Sigmoid colon (tissue), 7 donors: ENCODE data around the gene KCNJ9. TPM values are rescaled to one million over a fixed set of nuclear protein-coding genes. Genes with fewer than 3 reads are reported as not detected.
A peak's percentile ranks its signal among the peaks of the same experiment; 100 is the strongest.
"Not testable (repeated sequence)": the region's sequence is repeated elsewhere in the genome, so short reads cannot be mapped to it uniquely, and the experiment has no call there.

Experiments
- DNase-seq: peaks from one replicate; pipeline ENCODE4 v3.0.0-alpha.2; 2019
- H3K27ac ChIP-seq, 4 donors: fragments of 200-600 bp; sonication (generic); one replicate each; pipeline ENCODE4 v1.5.1; 2016 to 2019; ENCODE audit warnings: mild to moderate bottlenecking in 1 of 4
- H3K27me3 ChIP-seq, 3 donors: fragments of 200-600 bp; sonication (generic); one replicate each; pipeline ENCODE4 v1.5.1; 2019; ENCODE audit warnings: mild to moderate bottlenecking in 1 of 3
- H3K36me3 ChIP-seq, 4 donors: fragments of 200-600 bp; sonication (generic); one replicate each; pipeline ENCODE4 v1.5.1; 2016 to 2019
- H3K4me1 ChIP-seq, 4 donors: fragments of 200-600 bp; sonication (generic); one replicate each; pipeline ENCODE4 v1.5.1; 2017 to 2019
- H3K4me3 ChIP-seq, 4 donors: fragments of 200-600 bp; sonication (generic); one replicate each; pipeline ENCODE4 v1.5.1; 2017 to 2019; ENCODE audit warnings: mild to moderate bottlenecking in 2 of 4, moderate library complexity in 1 of 4
- H3K9me3 ChIP-seq, 4 donors: fragments of 200-600 bp in 3 of 4; sonication (generic) in 3 of 4; one replicate each; pipeline versions ENCODE4 v1.5.1 to v1.6.1; 2013 to 2019
- EP300 ChIP-seq, 4 donors: sonication (generic); formaldehyde crosslinking; IDR thresholded peaks; one replicate each; pipeline ENCODE4 v1.6.1; 2017; ENCODE audit warnings: antibody characterized with exemption in 4 of 4
- POLR2A ChIP-seq, 2 donors: fragments of 450-650 bp; IDR thresholded peaks; one replicate each; pipeline ENCODE4 v1.6.1; 2016; ENCODE audit warnings: antibody characterized with exemption in 2 of 2, mild to moderate bottlenecking in 2 of 2, moderate library complexity in 2 of 2
- POLR2AphosphoS5 ChIP-seq, 4 donors: sonication (generic); formaldehyde crosslinking; IDR thresholded peaks; one replicate each; pipeline ENCODE4 v1.6.1; 2017; ENCODE audit warnings: antibody characterized with exemption in 4 of 4
- WGBS, 2 donors: extraction: QIAGEN DNeasy Blood & Tissue Kit; methylation state at CpG; one replicate each; pipeline ENCODE4 v1.1.7; 2013; 5-methylcytosine and 5-hydroxymethylcytosine counted together
- intact Hi-C: fragments of 100-400 bp; cut with DNase I; formaldehyde crosslinking; loops from one replicate; pipeline ENCODE4 v1.15.1; 2023
- polyA plus RNA-seq, 3 donors: library from polyadenylated mRNA; stranded (reverse); fragments of 200-250 nt; gene quantifications; one replicate each; pipeline ENCODE4 v1.2.3, GENCODE V29; 2013
- total RNA-seq, 4 donors: library from RNA; depleted of rRNA; stranded (reverse); fragments of >200 nt; gene quantifications; one replicate each; pipeline ENCODE4 v1.1.0, GENCODE V29; 2016
- TF ChIP-seq, protein P1 (sequence below), 4 experiments: fragments of 450-650 bp in 3 of 4; fragments of 200-600 bp in 1 of 4; IDR thresholded peaks; one replicate each; pipeline ENCODE4 v1.5.1; 2016 to 2019; ENCODE audit warnings: antibody characterized with exemption in 4 of 4, mild to moderate bottlenecking in 3 of 4, moderate library complexity in 2 of 4
- donor health status: healthy with polysubstance abuse.
- donor health status: Bipolar disorder and iron deficiency.
- donor health status: healthy.

Gene KCNJ9
- total and polyA plus RNA-seq, 7 donors: under 0.01 to 0.36 (median 0.27) TPM; not detected in 2

DNA sequence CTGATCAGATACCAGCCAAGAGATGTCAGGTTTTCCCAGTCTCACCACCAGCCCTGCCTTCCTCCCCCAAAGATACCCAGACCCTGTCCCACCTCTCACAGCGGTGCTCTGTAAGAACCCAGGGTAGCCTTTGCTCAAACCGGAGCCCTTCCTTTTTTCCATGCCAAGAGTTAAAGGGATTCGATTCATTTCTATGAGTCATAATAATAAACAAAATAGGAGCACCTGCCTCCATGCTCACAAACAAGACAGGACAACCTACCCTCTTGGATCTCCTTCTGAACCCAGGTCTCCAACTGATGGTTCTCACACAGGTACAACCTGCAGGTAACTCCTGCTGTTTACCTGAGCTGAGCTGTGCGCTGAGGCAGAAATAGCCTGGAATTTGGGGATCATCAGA lies 28.3 kb downstream of the KCNJ9 start:
- Histone ChIP-seq H3K9me3 (no peaks in the 10 kb centered on the region), H3K4me3 (no peak overlapping the region), H3K27me3 (no peaks in the 10 kb centered on the region), H3K27ac (no peak overlapping the region), H3K36me3 (no peaks in the 10 kb centered on the region), H3K4me1 (peaks cover 0 to 28% (median 10%) of the 10 kb centered on the region in 4 donors)
- WGBS, 2 donors: 53 to 74% methylated on average over 4 of the region's 4 CpGs
- intact Hi-C loops: loop anchor here (10.0 kb wide), 1 partner anchor 265 kb away; no protein-coding TSS in a partner anchor
- TF ChIP-seq, protein P1, sequence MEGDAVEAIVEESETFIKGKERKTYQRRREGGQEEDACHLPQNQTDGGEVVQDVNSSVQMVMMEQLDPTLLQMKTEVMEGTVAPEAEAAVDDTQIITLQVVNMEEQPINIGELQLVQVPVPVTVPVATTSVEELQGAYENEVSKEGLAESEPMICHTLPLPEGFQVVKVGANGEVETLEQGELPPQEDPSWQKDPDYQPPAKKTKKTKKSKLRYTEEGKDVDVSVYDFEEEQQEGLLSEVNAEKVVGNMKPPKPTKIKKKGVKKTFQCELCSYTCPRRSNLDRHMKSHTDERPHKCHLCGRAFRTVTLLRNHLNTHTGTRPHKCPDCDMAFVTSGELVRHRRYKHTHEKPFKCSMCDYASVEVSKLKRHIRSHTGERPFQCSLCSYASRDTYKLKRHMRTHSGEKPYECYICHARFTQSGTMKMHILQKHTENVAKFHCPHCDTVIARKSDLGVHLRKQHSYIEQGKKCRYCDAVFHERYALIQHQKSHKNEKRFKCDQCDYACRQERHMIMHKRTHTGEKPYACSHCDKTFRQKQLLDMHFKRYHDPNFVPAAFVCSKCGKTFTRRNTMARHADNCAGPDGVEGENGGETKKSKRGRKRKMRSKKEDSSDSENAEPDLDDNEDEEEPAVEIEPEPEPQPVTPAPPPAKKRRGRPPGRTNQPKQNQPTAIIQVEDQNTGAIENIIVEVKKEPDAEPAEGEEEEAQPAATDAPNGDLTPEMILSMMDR (IDR thresholded peaks at IDR 0.05): no peak
- TF ChIP-seq EP300 (IDR thresholded peaks at IDR 0.05) (no peak), POLR2A (IDR thresholded peaks at IDR 0.05) (no peak), POLR2AphosphoS5 (IDR thresholded peaks at IDR 0.05) (no peak)
- no peak for DNase-seq

DNA sequence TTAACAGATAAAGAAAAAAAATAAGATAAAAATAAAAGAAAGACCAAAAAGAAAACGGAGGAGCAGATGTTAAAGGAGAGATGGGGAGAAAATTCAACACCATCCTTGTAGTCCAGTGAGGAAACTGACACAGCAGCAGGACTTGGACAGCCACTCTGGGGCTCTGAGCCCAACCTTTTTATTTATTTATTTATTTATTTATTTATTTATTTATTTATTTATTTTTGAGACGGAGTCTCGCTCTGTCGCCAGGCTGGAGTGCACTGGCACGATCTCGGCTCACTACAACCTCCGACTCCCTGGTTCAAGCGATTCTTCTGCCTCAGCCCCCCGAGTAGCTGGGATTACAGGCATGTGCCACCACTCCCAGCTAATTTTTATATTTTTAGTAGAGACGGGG lies 30.1 kb downstream of the KCNJ9 start:
- H3K4me1 ChIP-seq: peaks cover 0 to 34% (median 19%) of the 10 kb centered on the region in 4 donors
- H3K36me3 ChIP-seq, H3K9me3 ChIP-seq, H3K4me3 ChIP-seq, DNase-seq, H3K27me3 ChIP-seq, intact Hi-C loops, H3K27ac ChIP-seq: not testable (repeated sequence)
- 91 to 92% methylated on average over 10 of the region's 10 CpGs for WGBS, 2 donors

DNA sequence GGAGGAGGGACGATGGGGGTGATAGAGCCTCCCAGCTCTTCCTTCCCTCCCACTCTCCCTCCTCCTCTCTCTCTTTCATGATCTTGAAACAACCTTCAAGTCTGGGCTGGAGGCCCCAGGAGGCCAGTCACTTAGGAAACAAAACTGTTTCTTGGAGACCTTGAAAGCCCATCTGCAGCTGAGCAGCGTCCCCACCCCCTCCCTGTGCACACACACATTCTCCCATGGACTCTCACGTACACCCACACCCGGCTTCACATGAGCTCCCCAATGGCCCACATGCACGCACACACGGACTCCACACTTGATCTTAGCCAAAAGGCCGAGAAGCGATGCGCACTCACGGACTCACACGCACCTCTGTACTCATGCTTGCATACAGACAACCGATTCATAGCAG lies 31.0 kb downstream of the KCNJ9 start:
- no peak for DNase-seq
- intact Hi-C loops: no loop called here
- Histone ChIP-seq H3K4me1 (peaks cover 0 to 39% (median 25%) of the 10 kb centered on the region in 4 donors), H3K36me3 (no peaks in the 10 kb centered on the region), H3K27me3 (no peaks in the 10 kb centered on the region), H3K9me3 (no peaks in the 10 kb centered on the region), H3K4me3 (no peak overlapping the region), H3K27ac (no peak overlapping the region)
- TF ChIP-seq, protein P1 (IDR thresholded peaks at IDR 0.05): no peak
- TF ChIP-seq POLR2AphosphoS5 (IDR thresholded peaks at IDR 0.05): no peak
- WGBS, 2 donors: 82 to 83% methylated on average over 12 of the region's 12 CpGs

DNA sequence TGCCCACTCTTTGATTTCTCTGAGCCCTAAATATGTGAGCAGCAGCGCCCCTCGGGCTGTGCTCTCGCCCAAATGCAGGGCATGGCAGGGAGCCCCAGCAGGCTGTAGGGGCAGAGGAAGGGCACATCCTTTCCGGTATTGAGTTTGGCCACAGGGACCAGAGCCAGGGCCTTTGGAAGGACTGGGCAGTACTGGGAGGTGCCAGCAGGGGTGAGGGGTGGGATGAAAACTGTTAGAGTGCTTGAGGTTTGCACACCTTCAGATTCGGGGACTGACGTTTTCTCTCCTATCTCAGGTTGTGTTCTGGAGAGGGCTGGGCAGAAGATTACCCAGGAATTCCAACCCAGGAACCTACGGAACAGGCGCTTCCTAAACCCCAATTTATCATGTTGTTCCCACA lies 32.1 kb downstream of the KCNJ9 start:
- Histone ChIP-seq H3K4me1 (peaks cover 0 to 50% (median 35%) of the 10 kb centered on the region in 4 donors), H3K36me3 (no peaks in the 10 kb centered on the region), H3K27me3 (no peaks in the 10 kb centered on the region), H3K27ac (peak overlapping the region in 3 of 4 donors; percentile 84 to 89 (median 86)), H3K9me3 (no peaks in the 10 kb centered on the region), H3K4me3 (no peak overlapping the region)
- TF ChIP-seq POLR2A (IDR thresholded peaks at IDR 0.05) (no peak), EP300 (IDR thresholded peaks at IDR 0.05) (no peak)
- TF ChIP-seq, protein P1 (IDR thresholded peaks at IDR 0.05): no peak
- WGBS, 2 donors: 85 to 88% methylated on average over 8 of the region's 8 CpGs
- DNase-seq: no peak
- intact Hi-C loops: no loop called here

DNA sequence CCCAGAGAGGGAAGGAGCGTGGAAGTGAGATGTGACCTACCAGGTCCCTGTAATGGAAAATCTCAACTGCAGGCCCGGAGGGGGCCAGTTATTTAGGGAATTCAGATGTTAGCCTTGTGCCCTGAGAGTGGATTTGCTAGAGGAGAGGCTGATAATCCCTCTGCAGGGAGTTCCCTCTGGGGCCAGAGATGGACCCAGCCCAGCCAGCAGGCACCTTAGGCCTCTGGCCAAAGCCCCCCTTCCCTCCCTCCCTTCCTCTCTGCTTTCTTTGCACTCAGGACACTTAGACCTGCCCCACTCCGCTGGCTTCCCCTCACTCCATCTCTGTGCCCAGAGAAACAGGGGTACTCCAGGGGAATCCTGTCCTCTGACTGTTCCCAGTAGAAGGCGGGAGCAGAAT lies 32.7 kb downstream of the KCNJ9 start:
- H3K27ac ChIP-seq: peak overlapping the region; percentile 84 to 89 (median 86)
- H3K4me3 ChIP-seq: no peak overlapping the region
- H3K36me3 ChIP-seq: no peaks in the 10 kb centered on the region
- no peak for TF ChIP-seq EP300 (IDR thresholded peaks at IDR 0.05)
- TF ChIP-seq POLR2A (IDR thresholded peaks at IDR 0.05): no peak
- TF ChIP-seq, protein P1 (IDR thresholded peaks at IDR 0.05): no peak
- no peak for TF ChIP-seq POLR2AphosphoS5 (IDR thresholded peaks at IDR 0.05)
- H3K4me1 ChIP-seq: peaks cover 0 to 55% (median 41%) of the 10 kb centered on the region in 4 donors
- WGBS, 2 donors: 81 to 85% methylated on average over 4 of the region's 4 CpGs
- intact Hi-C loops: no loop called here
- DNase-seq: no peak
- no peaks in the 10 kb centered on the region for H3K9me3 ChIP-seq
- H3K27me3 ChIP-seq: no peaks in the 10 kb centered on the region
